NOMO-1 treated with dmso at 0.1 percent for 144 hours (cell line): ENCODE results near the gene NFATC1.
"Not testable (repeated sequence)": the region's sequence is repeated elsewhere in the genome, so short reads cannot be mapped to it uniquely, and the experiment has no call there.

Experiments
- DNase-seq: peaks from one replicate; lab custom pipeline; 2025; ENCODE audit not compliant: unreplicated experiment; lab: John Stamatoyannopoulos, UW

Gene NFATC1

GRCh38 chr18:79470547-79470946 lies 74.8 kb downstream of the NFATC1 start:
- DNase-seq = no peak

GRCh38 chr18:79471046-79471445 lies 75.3 kb downstream of the NFATC1 start:
- DNase-seq = no peak

- DNase-seq = no peak
Measured at GRCh38 chr18:79471597-79471996, 75.9 kb downstream of the NFATC1 start.

GRCh38 chr18:79472176-79472575 lies 76.4 kb downstream of the NFATC1 start:
- DNase-seq = no peak

- DNase-seq = no peak
Measured at GRCh38 chr18:79472946-79473345, 77.2 kb downstream of the NFATC1 start.

- no peak for DNase-seq
Measured at GRCh38 chr18:79476031-79476917, 80.5 kb downstream of the NFATC1 start.

- no peak for DNase-seq
Measured at GRCh38 chr18:79476918-79477571, 81.3 kb downstream of the NFATC1 start.

- no peak for DNase-seq
Measured at GRCh38 chr18:79477711-79478483, 82.2 kb downstream of the NFATC1 start.

- DNase-seq = no peak
Measured at GRCh38 chr18:79478484-79479115, 82.9 kb downstream of the NFATC1 start.

- no peak for DNase-seq
Measured at GRCh38 chr18:79479116-79479760, 83.5 kb downstream of the NFATC1 start.

- DNase-seq = no peak
Measured at GRCh38 chr18:79479761-79480161, 84.0 kb downstream of the NFATC1 start.

GRCh38 chr18:79480171-79481045 lies 84.7 kb downstream of the NFATC1 start:
- DNase-seq = no peak

- no peak for DNase-seq
Measured at GRCh38 chr18:79481046-79481790, 85.5 kb downstream of the NFATC1 start.

- not testable (repeated sequence) for DNase-seq
Measured at GRCh38 chr18:79483393-79483792, 87.7 kb downstream of the NFATC1 start.

GRCh38 chr18:79483971-79484491 lies 88.3 kb downstream of the NFATC1 start:
- no peak for DNase-seq

- no peak for DNase-seq
Measured at GRCh38 chr18:79484661-79485621, 89.2 kb downstream of the NFATC1 start.

- no peak for DNase-seq
Measured at GRCh38 chr18:79485788-79486355, 90.1 kb downstream of the NFATC1 start.
